PC-9 (cell line): ENCODE measurements around the gene KDELR1. TPM values are rescaled to one million over a fixed set of nuclear protein-coding genes. Genes with fewer than 3 reads are reported as not detected.

Experiments
- BruUV-seq: library from RNA; stranded (reverse); fragments of 400-500 nt; replicated peaks from 2 replicates; lab custom pipeline; 2021; lab: Mats Ljungman, UMichigan
- CTCF ChIA-PET: fragments of 300-600 bp; sonication (Branson Sonifier 250); formaldehyde crosslinking; loops from one replicate; lab custom pipeline; 2022; ENCODE audit warnings: antibody characterized with exemption; lab: Charles Lee
- POLR2A ChIA-PET: fragments of 300-600 bp; sonication (Branson Sonifier 250); formaldehyde crosslinking; loops from one replicate; lab custom pipeline; 2022; ENCODE audit warnings: antibody characterized with exemption; ENCODE audit not compliant: unreplicated experiment; lab: Charles Lee
- DNase-seq, 2 experiments: peaks; one replicate each; pipeline versions ENCODE4 v3.0.0 to v3.0.0-alpha.2; 2015 to 2022; ENCODE audit warnings: mixed read lengths in 1 of 2
- H2AFZ ChIP-seq: fragments of 200-600 bp; sonication (generic); 2 replicates; pipeline ENCODE4 v1.8.1; 2017; ENCODE audit warnings: antibody characterized with exemption
- H3F3A ChIP-seq: fragments of 200-600 bp; sonication (generic); 2 replicates; pipeline ENCODE4 v1.8.1; 2017; ENCODE audit warnings: antibody characterized with exemption, mild to moderate bottlenecking, low read depth; ENCODE audit not compliant: insufficient read depth
- H3K27ac ChIP-seq: fragments of 200-600 bp; sonication (generic); 2 replicates; pipeline ENCODE4 v1.6.1; 2016; ENCODE audit warnings: mixed run types
- H3K27me3 ChIP-seq: fragments of 200-600 bp; sonication (generic); 2 replicates; pipeline ENCODE4 v1.6.1; 2016; ENCODE audit warnings: low read depth, mixed run types; ENCODE audit not compliant: insufficient read depth
- H3K36me3 ChIP-seq: fragments of 200-600 bp; sonication (generic); 2 replicates; pipeline ENCODE4 v1.6.1; 2016; ENCODE audit warnings: low read depth, mixed run types
- H3K4me1 ChIP-seq: fragments of 200-600 bp; sonication (generic); replicated peaks from 2 replicates; pipeline ENCODE4 v1.6.1; 2016; ENCODE audit warnings: mixed run types; ENCODE audit not compliant: insufficient read depth
- H3K4me2 ChIP-seq: fragments of 200-600 bp; sonication (generic); 2 replicates; pipeline ENCODE4 v1.6.1; 2017; ENCODE audit warnings: mixed run types
- H3K4me3 ChIP-seq: fragments of 200-600 bp; sonication (generic); 2 replicates; pipeline ENCODE4 v1.6.1; 2016; ENCODE audit warnings: mixed run types
- H3K79me2 ChIP-seq: fragments of 200-600 bp; sonication (generic); 2 replicates; pipeline ENCODE4 v1.6.1; 2017; ENCODE audit warnings: low read depth, mixed run types
- H3K9me2 ChIP-seq: fragments of 200-600 bp; sonication (generic); 2 replicates; pipeline ENCODE4 v1.8.1; 2017; ENCODE audit warnings: mild to moderate bottlenecking; ENCODE audit not compliant: insufficient read depth
- H3K9me3 ChIP-seq: fragments of 200-600 bp; sonication (generic); 2 replicates; pipeline ENCODE4 v1.8.1; 2016; ENCODE audit warnings: low read depth; ENCODE audit not compliant: insufficient read depth
- H4K20me1 ChIP-seq: fragments of 200-600 bp; sonication (generic); 2 replicates; pipeline ENCODE4 v1.8.1; 2017; ENCODE audit not compliant: insufficient read depth
- EZH2 ChIP-seq: fragments of 200-600 bp; sonication (generic); IDR thresholded peaks from 2 replicates; pipeline ENCODE4 v1.8.0; 2017; ENCODE audit warnings: antibody characterized with exemption, low read depth
- intact Hi-C: fragments of 100-400 bp; cut with micrococcal nuclease; formaldehyde crosslinking; loops from one replicate; pipeline ENCODE4 v1.10.0; 2022; ENCODE audit not compliant: unreplicated experiment
- total RNA-seq: library from RNA; stranded (reverse); gene quantifications from 2 replicates; pipeline ENCODE4 v1.2.3, GENCODE V29; 2021
- TF ChIP-seq, protein P1 (sequence below): fragments of 200-600 bp; sonication (generic); conservative IDR thresholded peaks from 2 replicates; pipeline ENCODE4 v1.6.1; 2017; ENCODE audit warnings: mixed run types, antibody characterized with exemption, mild to moderate bottlenecking, moderate library complexity

KDELR1 gene
- total RNA-seq, 1 experiment from 2014 or later = 261 TPM

DNA sequence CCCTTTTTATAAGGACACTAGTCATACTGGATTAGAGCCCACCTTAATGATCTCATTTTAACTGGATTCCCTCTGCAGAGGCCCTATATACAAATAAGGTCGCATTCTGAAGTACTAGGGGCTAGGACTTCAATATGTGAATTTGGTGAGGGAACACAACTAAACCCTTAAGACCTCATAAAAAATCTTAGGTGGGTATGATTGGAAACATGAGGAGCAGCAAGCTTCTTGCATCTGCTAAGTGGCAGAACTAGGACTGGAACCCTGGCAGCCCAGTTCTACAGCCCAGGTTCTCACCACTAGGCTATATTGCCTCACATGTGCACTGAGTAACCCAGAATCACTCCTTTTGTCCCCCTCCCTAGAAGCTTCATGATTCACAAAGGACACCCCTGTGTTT is 37.3 kb upstream of the KDELR1 start:
- Histone ChIP-seq H3K27ac (no peak overlapping the region), H3K79me2 (no peaks in the 10 kb centered on the region), H3K27me3 (no peaks in the 10 kb centered on the region), H3K4me2 (no peak overlapping the region), H3K9me3 (no peaks in the 10 kb centered on the region), H3K9me2 (no peaks in the 10 kb centered on the region), H3K4me1 (peaks cover 7% of the 10 kb centered on the region; the same call in 1 of the 2 replicates), H3F3A (peaks cover 22% of the 10 kb centered on the region), H3K36me3 (peaks cover 34% of the 10 kb centered on the region), H4K20me1 (no peaks in the 10 kb centered on the region; the same call in 1 of the 2 replicates), H3K4me3 (no peak overlapping the region), H2AFZ (no peak overlapping the region)
- BruUV-seq = no TSS peak
- intact Hi-C loops = no loop called here
- ChIA-PET CTCF (no interaction called here), POLR2A (no interaction called here)
- TF ChIP-seq, protein P1, sequence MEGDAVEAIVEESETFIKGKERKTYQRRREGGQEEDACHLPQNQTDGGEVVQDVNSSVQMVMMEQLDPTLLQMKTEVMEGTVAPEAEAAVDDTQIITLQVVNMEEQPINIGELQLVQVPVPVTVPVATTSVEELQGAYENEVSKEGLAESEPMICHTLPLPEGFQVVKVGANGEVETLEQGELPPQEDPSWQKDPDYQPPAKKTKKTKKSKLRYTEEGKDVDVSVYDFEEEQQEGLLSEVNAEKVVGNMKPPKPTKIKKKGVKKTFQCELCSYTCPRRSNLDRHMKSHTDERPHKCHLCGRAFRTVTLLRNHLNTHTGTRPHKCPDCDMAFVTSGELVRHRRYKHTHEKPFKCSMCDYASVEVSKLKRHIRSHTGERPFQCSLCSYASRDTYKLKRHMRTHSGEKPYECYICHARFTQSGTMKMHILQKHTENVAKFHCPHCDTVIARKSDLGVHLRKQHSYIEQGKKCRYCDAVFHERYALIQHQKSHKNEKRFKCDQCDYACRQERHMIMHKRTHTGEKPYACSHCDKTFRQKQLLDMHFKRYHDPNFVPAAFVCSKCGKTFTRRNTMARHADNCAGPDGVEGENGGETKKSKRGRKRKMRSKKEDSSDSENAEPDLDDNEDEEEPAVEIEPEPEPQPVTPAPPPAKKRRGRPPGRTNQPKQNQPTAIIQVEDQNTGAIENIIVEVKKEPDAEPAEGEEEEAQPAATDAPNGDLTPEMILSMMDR = no peak
- TF ChIP-seq EZH2 = no peak
- DNase-seq = no peak

DNA sequence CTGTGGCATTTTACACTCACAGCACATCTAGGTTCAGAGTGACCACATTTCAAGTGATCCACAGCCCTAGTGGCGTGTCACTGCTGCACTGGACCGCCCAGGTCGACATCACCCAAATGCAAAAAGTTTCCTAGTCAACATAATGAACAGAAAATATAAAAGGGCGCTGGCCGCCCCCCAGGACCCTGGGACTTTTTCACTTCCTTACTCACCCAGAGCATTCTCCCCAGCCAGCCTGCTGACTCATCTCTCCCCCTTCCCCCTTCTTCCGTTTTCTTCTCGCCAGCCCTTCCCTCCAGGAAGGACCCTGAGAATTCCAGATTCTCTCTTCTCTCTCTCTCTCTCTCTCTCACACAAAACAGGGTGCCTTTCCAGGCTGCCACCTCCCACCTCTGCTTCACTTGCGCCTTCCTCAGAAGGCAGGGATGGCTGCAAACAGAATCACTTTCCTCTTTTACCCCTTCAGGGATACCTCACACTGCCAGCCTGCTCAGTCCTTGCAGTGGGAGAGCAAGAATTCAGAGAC is 33.4 kb upstream of the KDELR1 start:
- Histone ChIP-seq H3K9me3 (no peaks in the 10 kb centered on the region), H4K20me1 (no peaks in the 10 kb centered on the region; the same call in 1 of the 2 replicates), H3K9me2 (no peaks in the 10 kb centered on the region), H3K27ac (0 out of 2 replicates have a peak overlapping the region, but pooled peaks have one; percentile 39), H3F3A (peaks cover 5% of the 10 kb centered on the region; the same call in 1 of the 2 replicates), H3K4me1 (peaks cover 7% of the 10 kb centered on the region; the same call in 1 of the 2 replicates), H3K27me3 (no peaks in the 10 kb centered on the region), H3K36me3 (0 out of 2 replicates have a peak, but pooled peaks cover 29% of the 10 kb centered on the region), H3K4me2 (0 out of 2 replicates have a peak overlapping the region, but pooled peaks have one; percentile 32), H3K79me2 (no peaks in the 10 kb centered on the region), H3K4me3 (no peak overlapping the region), H2AFZ (no peak overlapping the region)
- ChIA-PET POLR2A (no interaction called here), CTCF (no interaction called here)
- intact Hi-C loops = no loop called here
- TF ChIP-seq, protein P1 = no peak
- TF ChIP-seq EZH2 = no peak
- TSS peak; percentile 62 for BruUV-seq
- DNase-seq = peak in 1 of 2 experiments; percentile 58

DNA sequence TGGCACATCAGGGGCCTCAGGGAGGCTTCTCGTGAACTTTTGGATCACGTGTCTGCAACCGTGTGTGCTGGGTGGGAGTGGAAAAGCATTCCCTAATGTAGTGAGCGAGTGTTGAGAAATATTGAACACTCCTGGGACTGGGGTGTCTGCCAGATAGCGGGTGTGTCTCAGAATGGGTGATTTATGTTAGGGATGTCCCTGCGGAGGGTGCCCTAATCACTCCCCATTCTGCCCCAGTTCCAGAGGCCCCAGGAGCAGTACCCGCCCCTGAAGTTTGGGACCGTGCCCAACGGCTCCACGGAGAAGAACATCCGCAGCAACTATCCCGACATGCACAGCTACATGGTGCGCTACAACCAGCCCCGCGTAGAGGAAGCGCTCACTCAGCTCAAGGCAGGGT is 30.2 kb upstream of the KDELR1 start:
- H3K4me1 ChIP-seq = peaks cover 7% of the 10 kb centered on the region; the same call in 1 of the 2 replicates
- H3K9me3 ChIP-seq = no peaks in the 10 kb centered on the region
- POLR2A ChIA-PET = no interaction called here
- CTCF ChIA-PET = no interaction called here
- no peak overlapping the region for H3K27ac ChIP-seq
- H3K27me3 ChIP-seq = no peaks in the 10 kb centered on the region
- 0 out of 2 replicates have a peak, but pooled peaks cover 1% of the 10 kb centered on the region for H3K79me2 ChIP-seq
- intact Hi-C loops = no loop called here
- no peak overlapping the region for H2AFZ ChIP-seq
- no peak for DNase-seq
- peaks cover 11% of the 10 kb centered on the region; the same call in 1 of the 2 replicates for H3F3A ChIP-seq
- H3K9me2 ChIP-seq = no peaks in the 10 kb centered on the region
- H3K4me3 ChIP-seq = no peak overlapping the region
- peaks cover 7% of the 10 kb centered on the region; the same call in 1 of the 2 replicates for H4K20me1 ChIP-seq
- H3K36me3 ChIP-seq = peaks cover 26% of the 10 kb centered on the region; the same call in 1 of the 2 replicates
- no TSS peak for BruUV-seq
- TF ChIP-seq, protein P1 = no peak
- TF ChIP-seq EZH2 = no peak
- H3K4me2 ChIP-seq = no peak overlapping the region
